GM23338 (cell line): ENCODE results near the gene PPIA. TPM values are rescaled to one million over a fixed set of nuclear protein-coding genes. Genes with fewer than 3 reads are reported as not detected.

Experiments used
- ATAC-seq: fragments of 200-7000 bp; cut with Tn5 transposase; 3 replicates; pipeline ENCODE4 v1.9.1; 2020
- DNase-seq: peaks from one replicate; pipeline ENCODE4 v3.0.0-alpha.2; 2015; ENCODE audit warnings: low spot score
- H2AFZ ChIP-seq: fragments of 200-600 bp; sonication (generic); 2 replicates; pipeline ENCODE4 v1.8.0; 2016; ENCODE audit warnings: antibody characterized with exemption, mild to moderate bottlenecking, moderate library complexity
- H3F3A ChIP-seq: fragments of 200-600 bp; sonication (generic); replicated peaks from 2 replicates; pipeline ENCODE4 v1.8.0; 2017; ENCODE audit warnings: antibody characterized with exemption, mixed run types, low read depth
- H3K27ac ChIP-seq: fragments of 200-600 bp; sonication (generic); 2 replicates; pipeline ENCODE4 v1.6.1; 2016; ENCODE audit warnings: low read depth
- H3K27me3 ChIP-seq: fragments of 200-600 bp; sonication (generic); 2 replicates; pipeline ENCODE4 v1.8.0; 2016; ENCODE audit warnings: mild to moderate bottlenecking, mixed run types, moderate library complexity; ENCODE audit not compliant: insufficient read depth
- H3K36me3 ChIP-seq: fragments of 200-600 bp; sonication (generic); 2 replicates; pipeline ENCODE4 v1.8.0; 2016; ENCODE audit warnings: mild to moderate bottlenecking; ENCODE audit not compliant: insufficient read depth
- H3K4me1 ChIP-seq: fragments of 200-600 bp; sonication (generic); 2 replicates; pipeline ENCODE4 v1.8.0; 2016; ENCODE audit warnings: mild to moderate bottlenecking, moderate library complexity; ENCODE audit not compliant: insufficient read depth
- H3K4me2 ChIP-seq: fragments of 200-600 bp; sonication (generic); 2 replicates; pipeline ENCODE4 v1.7.1; 2017; ENCODE audit warnings: mixed run types
- H3K4me3 ChIP-seq: fragments of 200-600 bp; sonication (generic); 2 replicates; pipeline ENCODE4 v1.6.1; 2016; ENCODE audit warnings: mixed run types
- H3K79me2 ChIP-seq: fragments of 200-600 bp; sonication (generic); replicated peaks from 2 replicates; pipeline ENCODE4 v1.8.0; 2017; ENCODE audit warnings: mild to moderate bottlenecking; ENCODE audit not compliant: insufficient read depth
- H3K9me2 ChIP-seq: fragments of 200-600 bp; sonication (generic); 2 replicates; pipeline ENCODE4 v1.8.0; 2017; ENCODE audit not compliant: insufficient read depth
- H4K20me1 ChIP-seq: fragments of 200-600 bp; sonication (generic); replicated peaks from 2 replicates; pipeline ENCODE4 v1.8.0; 2017; ENCODE audit warnings: mild to moderate bottlenecking; ENCODE audit not compliant: insufficient read depth
- H3K27ac Mint-ChIP-seq: 2 replicates; pipeline ENCODE4 v1.8.0; 2020; ENCODE audit warnings: inconsistent platforms, mild to moderate bottlenecking, moderate library complexity, mixed read lengths
- H3K27me3 Mint-ChIP-seq: 3 replicates; pipeline ENCODE4 v1.8.0; 2022; ENCODE audit warnings: low read depth, mild to moderate bottlenecking, moderate library complexity, mixed read lengths, inconsistent platforms; ENCODE audit not compliant: insufficient read depth, poor library complexity
- H3K36me3 Mint-ChIP-seq: 3 replicates; pipeline ENCODE4 v1.8.0; 2021; ENCODE audit warnings: low read depth, mild to moderate bottlenecking, inconsistent platforms, moderate library complexity, mixed read lengths
- H3K4me1 Mint-ChIP-seq: 3 replicates; pipeline ENCODE4 v1.8.0; 2020; ENCODE audit warnings: mild to moderate bottlenecking, inconsistent platforms, mixed read lengths
- H3K4me3 Mint-ChIP-seq: 3 replicates; pipeline ENCODE4 v1.8.0; 2021; ENCODE audit warnings: moderate library complexity, mild to moderate bottlenecking, inconsistent platforms, mixed read lengths
- H3K9me3 Mint-ChIP-seq: 3 replicates; pipeline ENCODE4 v1.8.0; 2020; ENCODE audit warnings: moderate library complexity, mild to moderate bottlenecking, inconsistent platforms, mixed read lengths
- CREB1 ChIP-seq: fragments of 250-450 bp; sonication (Bioruptor Pico); IDR thresholded peaks from 2 replicates; pipeline ENCODE4 v1.5.0; 2020; ENCODE audit warnings: low read depth, mild to moderate bottlenecking, moderate library complexity
- EZH2 ChIP-seq: fragments of 200-600 bp; sonication (generic); IDR thresholded peaks from one replicate; pipeline ENCODE4 v1.8.0; 2017; ENCODE audit warnings: antibody characterized with exemption, mild to moderate bottlenecking, low read depth; ENCODE audit not compliant: unreplicated experiment
- EZH2phosphoT487 ChIP-seq: fragments of 200-600 bp; sonication (generic); IDR thresholded peaks from one replicate; pipeline ENCODE4 v1.8.1; 2018; ENCODE audit warnings: antibody characterized with exemption; ENCODE audit not compliant: unreplicated experiment
- JUNB ChIP-seq: IDR thresholded peaks from one replicate; pipeline ENCODE4 v1.6.1; 2016; ENCODE audit warnings: antibody characterized with exemption; ENCODE audit not compliant: unreplicated experiment
- POLR2AphosphoS5 ChIP-seq: IDR thresholded peaks from 2 replicates; pipeline ENCODE4 v1.6.1; 2016; ENCODE audit warnings: antibody characterized with exemption, low read depth
- ZNF114 ChIP-seq: fragments of 250-450 bp; sonication (Bioruptor Pico); IDR thresholded peaks from 2 replicates; pipeline ENCODE4 v1.5.0; 2020; ENCODE audit warnings: mild to moderate bottlenecking, moderate library complexity
- ZNF331 ChIP-seq: fragments of 250-450 bp; sonication (Bioruptor Pico); IDR thresholded peaks from 2 replicates; pipeline ENCODE4 v1.5.0; 2020; ENCODE audit warnings: low read depth, mild to moderate bottlenecking, moderate library complexity
- polyA plus RNA-seq: library from polyadenylated mRNA; unstranded; fragments of >200 nt; fragmentation: Nextera tagmentation; extraction: Ambion mirVana; gene quantifications from 2 replicates; pipeline ENCODE4 v1.2.1, GENCODE V29; 2016
- total RNA-seq: library from RNA; depleted of rRNA; stranded (reverse); fragments of >200 nt; shearing (Covaris generic); gene quantifications from 2 replicates; pipeline ENCODE4 v1.2.3, GENCODE V29; 2014
- TF ChIP-seq, protein P1 (sequence below): fragments of 250-450 bp; sonication (Bioruptor Pico); IDR thresholded peaks from 2 replicates; pipeline ENCODE4 v1.5.0; 2020; ENCODE audit warnings: mild to moderate bottlenecking, moderate library complexity
- TF ChIP-seq, protein P2 (sequence below): IDR thresholded peaks from one replicate; pipeline ENCODE4 v1.6.1; 2018; ENCODE audit warnings: antibody characterized with exemption; ENCODE audit not compliant: unreplicated experiment
- TF ChIP-seq, protein P3 (sequence below), 2 experiments: fragments of 200-600 bp in 1 of 2; sonication (generic) in 1 of 2; conservative IDR thresholded peaks; 2 replicates each; pipeline versions ENCODE4 v1.5.1 to v1.6.1; 2016 to 2017; ENCODE audit warnings: antibody characterized with exemption in 2 of 2, low read depth in 2 of 2, mild to moderate bottlenecking in 2 of 2, moderate library complexity in 1 of 2

Gene PPIA
- total and polyA plus RNA-seq, 2 experiments from 2014 or later = 4,367 to 6,524 TPM

DNA sequence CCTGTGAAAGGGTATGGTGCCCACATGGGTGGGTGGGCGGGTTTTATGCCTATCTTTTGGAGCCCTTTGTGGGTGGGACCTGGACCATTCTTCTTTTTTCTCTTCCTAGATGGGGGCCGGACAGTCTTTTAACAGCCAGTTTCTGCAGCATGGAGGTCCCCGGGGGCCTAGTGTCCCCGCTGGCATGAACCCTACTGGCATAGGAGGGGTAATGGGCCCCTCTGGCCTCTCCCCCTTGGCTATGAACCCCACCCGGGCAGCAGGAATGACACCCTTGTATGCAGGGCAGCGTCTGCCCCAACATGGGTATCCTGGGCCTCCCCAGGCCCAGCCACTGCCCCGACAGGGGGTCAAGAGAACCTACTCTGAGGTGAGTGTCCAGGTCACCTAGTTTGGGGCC, 38.7 kb upstream of the PPIA start:
- Histone ChIP-seq H3K9me2 (no peaks in the 10 kb centered on the region), H2AFZ (no peak overlapping the region), H3K4me1 (no peaks in the 10 kb centered on the region), H3K36me3 (0 out of 2 replicates have a peak, but pooled peaks cover 1% of the 10 kb centered on the region), H3K4me2 (no peak overlapping the region), H3F3A (no peaks in the 10 kb centered on the region), H3K27me3 (no peaks in the 10 kb centered on the region), H3K79me2 (peaks cover 17% of the 10 kb centered on the region), H4K20me1 (peaks cover 9% of the 10 kb centered on the region; the same call in 1 of the 2 replicates), H3K27ac (no peak overlapping the region), H3K4me3 (no peak overlapping the region)
- Mint-ChIP-seq H3K27me3 (peaks cover 3% of the 10 kb centered on the region), H3K27ac (no peak overlapping the region), H3K36me3 (peaks cover 30% of the 10 kb centered on the region), H3K4me3 (no peak overlapping the region), H3K9me3 (no peaks in the 10 kb centered on the region; the same call in 2 of the 3 replicates), H3K4me1 (peaks cover 4% of the 10 kb centered on the region; the same call in 2 of the 3 replicates)
- TF ChIP-seq POLR2AphosphoS5 (no peak), JUNB (no peak), EZH2phosphoT487 (no peak)
- TF ChIP-seq, protein P1, sequence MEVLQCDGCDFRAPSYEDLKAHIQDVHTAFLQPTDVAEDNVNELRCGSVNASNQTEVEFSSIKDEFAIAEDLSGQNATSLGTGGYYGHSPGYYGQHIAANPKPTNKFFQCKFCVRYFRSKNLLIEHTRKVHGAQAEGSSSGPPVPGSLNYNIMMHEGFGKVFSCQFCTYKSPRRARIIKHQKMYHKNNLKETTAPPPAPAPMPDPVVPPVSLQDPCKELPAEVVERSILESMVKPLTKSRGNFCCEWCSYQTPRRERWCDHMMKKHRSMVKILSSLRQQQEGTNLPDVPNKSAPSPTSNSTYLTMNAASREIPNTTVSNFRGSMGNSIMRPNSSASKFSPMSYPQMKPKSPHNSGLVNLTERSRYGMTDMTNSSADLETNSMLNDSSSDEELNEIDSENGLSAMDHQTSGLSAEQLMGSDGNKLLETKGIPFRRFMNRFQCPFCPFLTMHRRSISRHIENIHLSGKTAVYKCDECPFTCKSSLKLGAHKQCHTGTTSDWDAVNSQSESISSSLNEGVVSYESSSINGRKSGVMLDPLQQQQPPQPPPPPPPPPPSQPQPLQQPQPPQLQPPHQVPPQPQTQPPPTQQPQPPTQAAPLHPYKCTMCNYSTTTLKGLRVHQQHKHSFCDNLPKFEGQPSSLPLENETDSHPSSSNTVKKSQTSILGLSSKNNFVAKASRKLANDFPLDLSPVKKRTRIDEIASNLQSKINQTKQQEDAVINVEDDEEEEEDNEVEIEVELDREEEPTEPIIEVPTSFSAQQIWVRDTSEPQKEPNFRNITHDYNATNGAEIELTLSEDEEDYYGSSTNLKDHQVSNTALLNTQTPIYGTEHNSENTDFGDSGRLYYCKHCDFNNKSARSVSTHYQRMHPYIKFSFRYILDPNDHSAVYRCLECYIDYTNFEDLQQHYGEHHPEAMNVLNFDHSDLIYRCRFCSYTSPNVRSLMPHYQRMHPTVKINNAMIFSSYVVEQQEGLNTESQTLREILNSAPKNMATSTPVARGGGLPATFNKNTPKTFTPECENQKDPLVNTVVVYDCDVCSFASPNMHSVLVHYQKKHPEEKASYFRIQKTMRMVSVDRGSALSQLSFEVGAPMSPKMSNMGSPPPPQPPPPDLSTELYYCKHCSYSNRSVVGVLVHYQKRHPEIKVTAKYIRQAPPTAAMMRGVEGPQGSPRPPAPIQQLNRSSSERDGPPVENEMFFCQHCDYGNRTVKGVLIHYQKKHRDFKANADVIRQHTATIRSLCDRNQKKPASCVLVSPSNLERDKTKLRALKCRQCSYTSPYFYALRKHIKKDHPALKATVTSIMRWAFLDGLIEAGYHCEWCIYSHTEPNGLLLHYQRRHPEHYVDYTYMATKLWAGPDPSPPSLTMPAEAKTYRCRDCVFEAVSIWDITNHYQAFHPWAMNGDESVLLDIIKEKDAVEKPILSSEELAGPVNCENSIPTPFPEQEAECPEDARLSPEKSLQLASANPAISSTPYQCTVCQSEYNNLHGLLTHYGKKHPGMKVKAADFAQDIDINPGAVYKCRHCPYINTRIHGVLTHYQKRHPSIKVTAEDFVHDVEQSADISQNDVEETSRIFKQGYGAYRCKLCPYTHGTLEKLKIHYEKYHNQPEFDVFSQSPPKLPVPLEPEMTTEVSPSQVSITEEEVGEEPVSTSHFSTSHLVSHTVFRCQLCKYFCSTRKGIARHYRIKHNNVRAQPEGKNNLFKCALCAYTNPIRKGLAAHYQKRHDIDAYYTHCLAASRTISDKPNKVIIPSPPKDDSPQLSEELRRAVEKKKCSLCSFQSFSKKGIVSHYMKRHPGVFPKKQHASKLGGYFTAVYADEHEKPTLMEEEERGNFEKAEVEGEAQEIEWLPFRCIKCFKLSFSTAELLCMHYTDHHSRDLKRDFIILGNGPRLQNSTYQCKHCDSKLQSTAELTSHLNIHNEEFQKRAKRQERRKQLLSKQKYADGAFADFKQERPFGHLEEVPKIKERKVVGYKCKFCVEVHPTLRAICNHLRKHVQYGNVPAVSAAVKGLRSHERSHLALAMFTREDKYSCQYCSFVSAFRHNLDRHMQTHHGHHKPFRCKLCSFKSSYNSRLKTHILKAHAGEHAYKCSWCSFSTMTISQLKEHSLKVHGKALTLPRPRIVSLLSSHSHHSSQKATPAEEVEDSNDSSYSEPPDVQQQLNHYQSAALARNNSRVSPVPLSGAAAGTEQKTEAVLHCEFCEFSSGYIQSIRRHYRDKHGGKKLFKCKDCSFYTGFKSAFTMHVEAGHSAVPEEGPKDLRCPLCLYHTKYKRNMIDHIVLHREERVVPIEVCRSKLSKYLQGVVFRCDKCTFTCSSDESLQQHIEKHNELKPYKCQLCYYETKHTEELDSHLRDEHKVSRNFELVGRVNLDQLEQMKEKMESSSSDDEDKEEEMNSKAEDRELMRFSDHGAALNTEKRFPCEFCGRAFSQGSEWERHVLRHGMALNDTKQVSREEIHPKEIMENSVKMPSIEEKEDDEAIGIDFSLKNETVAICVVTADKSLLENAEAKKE (CRISPR knock-in tag) = no peak
- ATAC-seq = no peak
- no peak for DNase-seq

DNA sequence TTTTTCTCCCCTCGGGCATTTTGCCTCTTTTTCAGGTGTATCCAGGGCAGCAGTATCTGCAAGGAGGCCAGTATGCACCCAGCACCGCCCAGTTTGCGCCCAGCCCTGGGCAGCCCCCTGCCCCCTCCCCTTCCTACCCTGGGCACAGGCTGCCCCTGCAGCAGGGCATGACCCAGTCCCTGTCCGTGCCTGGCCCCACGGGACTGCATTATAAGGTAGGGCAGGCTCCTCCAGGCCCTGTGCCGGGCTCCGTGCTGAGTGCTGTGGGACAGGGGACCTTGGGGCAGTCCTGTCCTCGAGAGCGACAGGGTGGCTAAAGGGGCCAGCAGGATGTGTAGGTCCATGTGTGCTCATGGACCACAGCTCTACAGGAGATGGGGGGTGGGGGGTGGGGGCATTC, 37.2 kb upstream of the PPIA start:
- H3K27me3 Mint-ChIP-seq = peaks cover 8% of the 10 kb centered on the region
- Histone ChIP-seq H3K9me2 (no peaks in the 10 kb centered on the region), H3K27ac (no peak overlapping the region), H3K79me2 (peaks cover 2% of the 10 kb centered on the region), H3F3A (no peaks in the 10 kb centered on the region), H4K20me1 (peaks cover 3% of the 10 kb centered on the region; the same call in 1 of the 2 replicates), H3K4me3 (no peak overlapping the region), H2AFZ (no peak overlapping the region), H3K36me3 (peaks cover 14% of the 10 kb centered on the region; the same call in 1 of the 2 replicates), H3K4me2 (no peak overlapping the region), H3K27me3 (no peaks in the 10 kb centered on the region), H3K4me1 (no peaks in the 10 kb centered on the region)
- no peak overlapping the region for H3K27ac Mint-ChIP-seq
- DNase-seq (no peak), ATAC-seq (no peak)
- peaks cover 45% of the 10 kb centered on the region for H3K36me3 Mint-ChIP-seq
- H3K4me3 Mint-ChIP-seq = no peak overlapping the region
- H3K9me3 Mint-ChIP-seq = no peaks in the 10 kb centered on the region; the same call in 2 of the 3 replicates
- H3K4me1 Mint-ChIP-seq = peaks cover 2% of the 10 kb centered on the region; the same call in 1 of the 3 replicates
- TF ChIP-seq CREB1 (CRISPR knock-in tag) (no peak), ZNF114 (CRISPR knock-in tag) (no peak), EZH2 (no peak), ZNF331 (CRISPR knock-in tag) (no peak)
- TF ChIP-seq, protein P2, sequence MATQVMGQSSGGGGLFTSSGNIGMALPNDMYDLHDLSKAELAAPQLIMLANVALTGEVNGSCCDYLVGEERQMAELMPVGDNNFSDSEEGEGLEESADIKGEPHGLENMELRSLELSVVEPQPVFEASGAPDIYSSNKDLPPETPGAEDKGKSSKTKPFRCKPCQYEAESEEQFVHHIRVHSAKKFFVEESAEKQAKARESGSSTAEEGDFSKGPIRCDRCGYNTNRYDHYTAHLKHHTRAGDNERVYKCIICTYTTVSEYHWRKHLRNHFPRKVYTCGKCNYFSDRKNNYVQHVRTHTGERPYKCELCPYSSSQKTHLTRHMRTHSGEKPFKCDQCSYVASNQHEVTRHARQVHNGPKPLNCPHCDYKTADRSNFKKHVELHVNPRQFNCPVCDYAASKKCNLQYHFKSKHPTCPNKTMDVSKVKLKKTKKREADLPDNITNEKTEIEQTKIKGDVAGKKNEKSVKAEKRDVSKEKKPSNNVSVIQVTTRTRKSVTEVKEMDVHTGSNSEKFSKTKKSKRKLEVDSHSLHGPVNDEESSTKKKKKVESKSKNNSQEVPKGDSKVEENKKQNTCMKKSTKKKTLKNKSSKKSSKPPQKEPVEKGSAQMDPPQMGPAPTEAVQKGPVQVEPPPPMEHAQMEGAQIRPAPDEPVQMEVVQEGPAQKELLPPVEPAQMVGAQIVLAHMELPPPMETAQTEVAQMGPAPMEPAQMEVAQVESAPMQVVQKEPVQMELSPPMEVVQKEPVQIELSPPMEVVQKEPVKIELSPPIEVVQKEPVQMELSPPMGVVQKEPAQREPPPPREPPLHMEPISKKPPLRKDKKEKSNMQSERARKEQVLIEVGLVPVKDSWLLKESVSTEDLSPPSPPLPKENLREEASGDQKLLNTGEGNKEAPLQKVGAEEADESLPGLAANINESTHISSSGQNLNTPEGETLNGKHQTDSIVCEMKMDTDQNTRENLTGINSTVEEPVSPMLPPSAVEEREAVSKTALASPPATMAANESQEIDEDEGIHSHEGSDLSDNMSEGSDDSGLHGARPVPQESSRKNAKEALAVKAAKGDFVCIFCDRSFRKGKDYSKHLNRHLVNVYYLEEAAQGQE = no peak
- TF ChIP-seq, protein P3, sequence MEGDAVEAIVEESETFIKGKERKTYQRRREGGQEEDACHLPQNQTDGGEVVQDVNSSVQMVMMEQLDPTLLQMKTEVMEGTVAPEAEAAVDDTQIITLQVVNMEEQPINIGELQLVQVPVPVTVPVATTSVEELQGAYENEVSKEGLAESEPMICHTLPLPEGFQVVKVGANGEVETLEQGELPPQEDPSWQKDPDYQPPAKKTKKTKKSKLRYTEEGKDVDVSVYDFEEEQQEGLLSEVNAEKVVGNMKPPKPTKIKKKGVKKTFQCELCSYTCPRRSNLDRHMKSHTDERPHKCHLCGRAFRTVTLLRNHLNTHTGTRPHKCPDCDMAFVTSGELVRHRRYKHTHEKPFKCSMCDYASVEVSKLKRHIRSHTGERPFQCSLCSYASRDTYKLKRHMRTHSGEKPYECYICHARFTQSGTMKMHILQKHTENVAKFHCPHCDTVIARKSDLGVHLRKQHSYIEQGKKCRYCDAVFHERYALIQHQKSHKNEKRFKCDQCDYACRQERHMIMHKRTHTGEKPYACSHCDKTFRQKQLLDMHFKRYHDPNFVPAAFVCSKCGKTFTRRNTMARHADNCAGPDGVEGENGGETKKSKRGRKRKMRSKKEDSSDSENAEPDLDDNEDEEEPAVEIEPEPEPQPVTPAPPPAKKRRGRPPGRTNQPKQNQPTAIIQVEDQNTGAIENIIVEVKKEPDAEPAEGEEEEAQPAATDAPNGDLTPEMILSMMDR (conservative IDR thresholded peaks at IDR 0.05; ENCODE audit: low read depth in 2 of 2) = no peak
